GM19324 (cell line): Measurements from ENCODE around the gene GRID2IP.
"Not testable (repeated sequence)": the region's sequence is repeated elsewhere in the genome, so short reads cannot be mapped to it uniquely, and the experiment has no call there.

Source experiments
- ATAC-seq: cut with Tn5 transposase; IDR thresholded peaks from one replicate; pipeline ENCODE4 v1.9.1; 2021; ENCODE audit warnings: mild to moderate bottlenecking, moderate library complexity; ENCODE audit not compliant: unreplicated experiment, low FRiP score

GRID2IP gene

GRCh38 chr7:6495597-6496262 is 55.5 kb downstream of the GRID2IP start:
- ATAC-seq, result no peak

DNA sequence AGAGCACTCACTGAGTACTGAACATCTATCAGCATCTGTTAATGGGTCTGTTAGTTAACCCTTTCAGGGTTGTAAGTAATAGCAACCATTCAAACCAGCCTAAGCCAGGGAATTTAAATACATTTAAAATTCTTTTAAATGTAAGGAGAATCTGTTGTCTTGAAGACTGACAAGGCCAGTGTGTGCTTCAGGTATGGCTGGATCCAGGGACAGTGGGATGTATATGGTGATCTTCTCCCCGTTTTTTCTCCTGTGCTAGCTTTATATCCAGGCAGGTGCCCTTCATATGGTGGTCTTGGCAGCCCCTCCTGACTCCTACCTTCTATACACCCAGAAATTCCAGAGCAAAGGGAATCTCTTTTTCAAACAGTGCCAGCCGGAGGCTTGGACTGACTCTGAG is 56.9 kb downstream of the GRID2IP start:
- ATAC-seq, result no peak

DNA sequence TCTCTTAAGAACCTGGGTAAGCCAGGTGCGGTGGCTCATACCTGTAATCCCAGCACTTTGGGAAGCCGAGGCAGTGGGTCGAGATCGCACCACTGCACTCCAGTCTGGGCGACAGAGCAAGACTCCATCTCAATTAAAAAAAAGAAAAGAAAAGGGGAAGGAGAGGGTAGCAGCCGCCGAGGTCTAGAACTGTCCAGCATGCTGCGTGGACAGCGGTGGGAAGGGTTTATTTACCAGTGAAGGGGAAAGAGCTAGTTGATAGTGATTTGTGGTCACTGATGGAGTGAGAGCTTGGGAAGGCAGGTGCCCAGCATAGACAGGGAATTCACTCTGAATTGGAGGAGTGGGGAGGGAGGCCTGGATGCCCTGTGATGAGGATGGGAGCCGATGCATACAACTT is 60.1 kb downstream of the GRID2IP start:
- ATAC-seq, result no peak

GRCh38 chr7:6489612-6490011 is 61.6 kb downstream of the GRID2IP start:
- ATAC-seq, result no peak

DNA sequence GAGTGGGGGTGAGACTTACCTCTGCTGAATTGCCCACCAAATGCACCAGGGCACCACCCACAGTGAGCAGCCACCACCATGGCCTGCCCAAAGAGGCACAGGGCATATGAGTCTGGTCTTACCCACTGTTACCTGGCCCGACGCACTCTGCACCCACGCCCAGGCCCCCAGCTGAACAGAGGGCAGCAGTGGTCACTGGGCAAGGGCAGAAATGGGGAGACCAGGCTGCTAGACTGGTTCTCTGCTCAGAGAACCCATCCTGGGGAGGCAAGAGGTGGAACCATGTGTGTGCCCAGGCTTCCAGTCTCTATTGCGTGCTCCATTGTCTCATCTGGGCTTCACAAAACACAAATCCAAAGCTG is 64.1 kb downstream of the GRID2IP start:
- no peak for ATAC-seq

GRCh38 chr7:6486438-6487183 is 64.7 kb downstream of the GRID2IP start:
- no peak for ATAC-seq

GRCh38 chr7:6482743-6483119 is 68.5 kb downstream of the GRID2IP start:
- ATAC-seq, result no peak

- no peak for ATAC-seq
Observed at GRCh38 chr7:6482307-6482706, 69.0 kb downstream of the GRID2IP start.

GRCh38 chr7:6481445-6481844 is 69.8 kb downstream of the GRID2IP start:
- ATAC-seq, result no peak

DNA sequence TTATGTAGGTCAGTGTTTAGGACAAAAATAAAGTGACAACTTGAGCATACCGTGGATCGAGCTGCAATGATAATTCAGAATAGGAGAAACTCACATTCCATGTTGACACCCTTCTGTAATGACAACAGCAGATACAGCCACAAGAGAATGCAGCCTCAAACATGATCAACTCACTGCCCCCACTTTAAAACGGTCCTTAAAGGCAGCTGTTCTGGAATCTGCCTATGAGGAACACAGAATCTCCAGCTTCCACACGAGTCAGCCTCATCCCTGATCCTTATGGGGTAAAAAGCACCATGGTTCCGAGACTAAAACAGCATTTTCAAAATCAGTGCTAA is 71.0 kb downstream of the GRID2IP start:
- ATAC-seq, result no peak

GRCh38 chr7:6479067-6479466 is 72.2 kb downstream of the GRID2IP start:
- no peak for ATAC-seq

DNA sequence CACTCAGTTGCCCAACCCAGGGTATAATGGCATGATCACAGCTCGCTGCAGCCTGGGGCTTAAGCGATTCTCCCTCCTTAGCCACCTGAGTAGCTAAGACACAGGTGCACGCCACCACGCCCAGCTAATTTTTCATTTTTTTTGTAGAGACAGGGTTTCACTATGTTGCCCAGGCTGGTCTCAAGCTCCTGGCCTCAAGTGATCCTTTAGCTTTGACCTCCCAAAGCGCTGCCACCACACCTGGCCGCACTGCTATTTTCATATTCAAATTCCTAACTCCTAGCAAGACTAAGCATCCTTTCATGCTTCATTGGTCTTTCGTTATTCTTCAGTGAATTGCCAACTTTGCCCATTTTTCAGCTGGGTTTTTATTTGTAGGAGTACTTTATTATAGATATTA is 73.1 kb downstream of the GRID2IP start:
- no peak for ATAC-seq

- no peak for ATAC-seq
Observed at GRCh38 chr7:6477318-6477660, 74.0 kb downstream of the GRID2IP start.

- no peak for ATAC-seq
Observed at GRCh38 chr7:6476596-6477317, 74.5 kb downstream of the GRID2IP start.

GRCh38 chr7:6475433-6476186 is 75.7 kb downstream of the GRID2IP start:
- no peak for ATAC-seq

DNA sequence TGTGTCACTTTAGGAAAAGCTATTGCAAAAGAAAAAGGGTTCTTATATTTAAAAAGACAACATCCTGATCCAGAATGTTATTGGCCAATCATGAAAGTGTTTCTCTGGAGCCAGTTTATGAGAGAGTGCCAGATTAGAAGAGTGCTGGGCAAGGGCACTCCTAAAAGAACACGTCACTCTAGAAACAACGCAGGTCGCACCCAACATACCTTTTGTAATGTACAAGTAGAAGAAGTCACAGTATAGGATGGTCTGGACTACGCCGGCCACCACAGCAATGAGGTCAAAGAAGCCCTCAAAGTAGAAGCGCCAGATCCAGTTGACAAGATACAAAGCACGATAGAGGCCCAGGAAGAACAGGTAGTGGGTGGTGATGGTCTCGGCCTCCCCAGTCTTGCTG is 85.4 kb downstream of the GRID2IP start:
- ATAC-seq, result no peak

- not testable (repeated sequence) for ATAC-seq
Observed at GRCh38 chr7:6463609-6464008, 87.7 kb downstream of the GRID2IP start.

GRCh38 chr7:6461946-6462550 is 89.2 kb downstream of the GRID2IP start:
- ATAC-seq, result no peak

GRCh38 chr7:6460990-6461584 is 90.2 kb downstream of the GRID2IP start:
- ATAC-seq, result no peak

- ATAC-seq, result no peak
Observed at GRCh38 chr7:6460303-6460702, 91.0 kb downstream of the GRID2IP start.
